WTC11 (cell line): Measurements from ENCODE around the gene HFE.

Source experiments
- JUN ChIP-seq: sonication (generic); formaldehyde crosslinking; IDR thresholded peaks from 2 replicates; pipeline ENCODE4 v1.8.0; 2023; ENCODE audit warnings: mild to moderate bottlenecking, missing genetic modification reagents
- TF ChIP-seq, protein P1 (sequence below): fragments of 200-600 bp; IDR thresholded peaks from 2 replicates; pipeline ENCODE4 v1.8.0; 2022; ENCODE audit warnings: antibody characterized with exemption
- TF ChIP-seq, protein P2 (sequence below): sonication (generic); formaldehyde crosslinking; IDR thresholded peaks from 2 replicates; pipeline ENCODE4 v1.8.1; 2023; ENCODE audit warnings: mild to moderate bottlenecking, missing genetic modification reagents, borderline replicate concordance

DNA sequence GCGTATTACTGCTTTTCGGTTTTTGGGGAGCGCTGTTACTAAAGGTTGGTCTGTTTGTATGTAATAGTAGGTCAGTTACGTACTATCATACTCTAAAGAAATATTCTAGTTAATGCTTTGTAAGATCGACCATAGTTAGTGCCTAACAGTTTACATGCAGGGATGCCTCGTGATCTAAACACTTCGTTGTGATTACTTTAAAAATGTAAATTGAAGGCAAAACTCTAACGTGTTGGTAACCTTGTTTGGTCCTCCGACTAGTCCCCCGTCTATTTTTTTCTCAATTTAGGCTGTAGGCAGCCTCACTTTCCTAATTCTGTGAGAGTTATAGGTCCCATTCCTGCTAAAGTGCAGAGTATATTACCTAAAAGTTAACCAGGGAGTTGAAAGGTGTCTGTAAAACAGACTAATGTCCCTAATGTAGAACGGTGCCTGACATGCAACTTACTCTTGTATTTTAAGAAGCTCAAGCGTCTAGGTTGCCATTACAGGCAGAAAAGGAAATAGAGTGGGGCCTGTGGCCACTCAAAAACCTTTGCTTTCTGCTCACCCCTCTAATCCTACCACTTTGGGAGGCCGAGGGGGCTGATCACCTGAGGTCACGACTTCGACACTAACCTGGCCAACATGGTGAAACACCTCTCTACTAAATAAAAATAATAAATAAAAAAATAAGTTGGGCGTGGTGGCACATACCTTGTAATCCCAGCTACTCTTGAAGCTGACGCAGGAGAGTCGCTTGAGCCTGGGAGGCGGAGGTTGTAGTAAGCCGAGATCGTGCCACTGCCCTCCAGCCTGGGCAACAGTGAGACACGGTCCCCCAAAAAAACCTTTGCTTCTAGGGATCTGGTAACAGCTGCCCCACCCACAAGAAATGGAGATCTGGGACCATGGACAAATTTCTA, 37.8 kb downstream of the HFE start:
- no peak for TF ChIP-seq JUN (CRISPR knock-in tag)
- TF ChIP-seq, protein P1, sequence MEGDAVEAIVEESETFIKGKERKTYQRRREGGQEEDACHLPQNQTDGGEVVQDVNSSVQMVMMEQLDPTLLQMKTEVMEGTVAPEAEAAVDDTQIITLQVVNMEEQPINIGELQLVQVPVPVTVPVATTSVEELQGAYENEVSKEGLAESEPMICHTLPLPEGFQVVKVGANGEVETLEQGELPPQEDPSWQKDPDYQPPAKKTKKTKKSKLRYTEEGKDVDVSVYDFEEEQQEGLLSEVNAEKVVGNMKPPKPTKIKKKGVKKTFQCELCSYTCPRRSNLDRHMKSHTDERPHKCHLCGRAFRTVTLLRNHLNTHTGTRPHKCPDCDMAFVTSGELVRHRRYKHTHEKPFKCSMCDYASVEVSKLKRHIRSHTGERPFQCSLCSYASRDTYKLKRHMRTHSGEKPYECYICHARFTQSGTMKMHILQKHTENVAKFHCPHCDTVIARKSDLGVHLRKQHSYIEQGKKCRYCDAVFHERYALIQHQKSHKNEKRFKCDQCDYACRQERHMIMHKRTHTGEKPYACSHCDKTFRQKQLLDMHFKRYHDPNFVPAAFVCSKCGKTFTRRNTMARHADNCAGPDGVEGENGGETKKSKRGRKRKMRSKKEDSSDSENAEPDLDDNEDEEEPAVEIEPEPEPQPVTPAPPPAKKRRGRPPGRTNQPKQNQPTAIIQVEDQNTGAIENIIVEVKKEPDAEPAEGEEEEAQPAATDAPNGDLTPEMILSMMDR: no peak
- TF ChIP-seq, protein P2, sequence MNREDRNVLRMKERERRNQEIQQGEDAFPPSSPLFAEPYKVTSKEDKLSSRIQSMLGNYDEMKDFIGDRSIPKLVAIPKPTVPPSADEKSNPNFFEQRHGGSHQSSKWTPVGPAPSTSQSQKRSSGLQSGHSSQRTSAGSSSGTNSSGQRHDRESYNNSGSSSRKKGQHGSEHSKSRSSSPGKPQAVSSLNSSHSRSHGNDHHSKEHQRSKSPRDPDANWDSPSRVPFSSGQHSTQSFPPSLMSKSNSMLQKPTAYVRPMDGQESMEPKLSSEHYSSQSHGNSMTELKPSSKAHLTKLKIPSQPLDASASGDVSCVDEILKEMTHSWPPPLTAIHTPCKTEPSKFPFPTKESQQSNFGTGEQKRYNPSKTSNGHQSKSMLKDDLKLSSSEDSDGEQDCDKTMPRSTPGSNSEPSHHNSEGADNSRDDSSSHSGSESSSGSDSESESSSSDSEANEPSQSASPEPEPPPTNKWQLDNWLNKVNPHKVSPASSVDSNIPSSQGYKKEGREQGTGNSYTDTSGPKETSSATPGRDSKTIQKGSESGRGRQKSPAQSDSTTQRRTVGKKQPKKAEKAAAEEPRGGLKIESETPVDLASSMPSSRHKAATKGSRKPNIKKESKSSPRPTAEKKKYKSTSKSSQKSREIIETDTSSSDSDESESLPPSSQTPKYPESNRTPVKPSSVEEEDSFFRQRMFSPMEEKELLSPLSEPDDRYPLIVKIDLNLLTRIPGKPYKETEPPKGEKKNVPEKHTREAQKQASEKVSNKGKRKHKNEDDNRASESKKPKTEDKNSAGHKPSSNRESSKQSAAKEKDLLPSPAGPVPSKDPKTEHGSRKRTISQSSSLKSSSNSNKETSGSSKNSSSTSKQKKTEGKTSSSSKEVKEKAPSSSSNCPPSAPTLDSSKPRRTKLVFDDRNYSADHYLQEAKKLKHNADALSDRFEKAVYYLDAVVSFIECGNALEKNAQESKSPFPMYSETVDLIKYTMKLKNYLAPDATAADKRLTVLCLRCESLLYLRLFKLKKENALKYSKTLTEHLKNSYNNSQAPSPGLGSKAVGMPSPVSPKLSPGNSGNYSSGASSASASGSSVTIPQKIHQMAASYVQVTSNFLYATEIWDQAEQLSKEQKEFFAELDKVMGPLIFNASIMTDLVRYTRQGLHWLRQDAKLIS: no peak
